OCI-LY1 (cell line): ENCODE results near the gene TMEM222.

Experiments used
- H2AFZ ChIP-seq: fragments of 200-600 bp; sonication (generic), shearing (Covaris generic); 2 replicates; pipeline ENCODE4 v1.6.0; 2014; ENCODE audit warnings: antibody characterized with exemption, mild to moderate bottlenecking, low read length
- H3F3A ChIP-seq: fragments of 200-600 bp; sonication (generic), shearing (Covaris generic); 2 replicates; pipeline ENCODE4 v1.6.0; 2014; ENCODE audit warnings: mild to moderate bottlenecking, antibody characterized with exemption, low read length, moderate library complexity; ENCODE audit not compliant: insufficient read depth
- H3K27ac ChIP-seq: fragments of 200-600 bp; sonication (generic); 2 replicates; pipeline ENCODE4 v1.5.1; 2014; ENCODE audit warnings: low read length, mixed run types, mild to moderate bottlenecking, low read depth; ENCODE audit not compliant: poor library complexity, severe bottlenecking
- H3K27me3 ChIP-seq: fragments of 200-600 bp; sonication (generic); 2 replicates; pipeline ENCODE4 v1.6.0; 2014; ENCODE audit warnings: antibody characterized with exemption, mild to moderate bottlenecking, low read length, moderate library complexity; ENCODE audit not compliant: insufficient read depth
- H3K36me3 ChIP-seq: fragments of 200-600 bp; sonication (generic); 2 replicates; pipeline ENCODE4 v1.6.1; 2014; ENCODE audit warnings: mild to moderate bottlenecking, antibody characterized with exemption, low read length, moderate library complexity, mixed read lengths; ENCODE audit not compliant: insufficient read depth
- H3K4me1 ChIP-seq: fragments of 200-600 bp; sonication (generic); 2 replicates; pipeline ENCODE4 v1.5.1; 2014; ENCODE audit warnings: mild to moderate bottlenecking, low read length, moderate library complexity; ENCODE audit not compliant: insufficient read depth, severe bottlenecking
- H3K4me2 ChIP-seq: fragments of 200-600 bp; sonication (generic), shearing (Covaris generic); 2 replicates; pipeline ENCODE4 v1.6.1; 2014; ENCODE audit warnings: low read length
- H3K4me3 ChIP-seq: fragments of 200-600 bp; sonication (generic); 2 replicates; pipeline ENCODE4 v1.5.1; 2014; ENCODE audit warnings: low read length, low read depth, mild to moderate bottlenecking, mixed read lengths; ENCODE audit not compliant: poor library complexity, severe bottlenecking
- H3K79me2 ChIP-seq: fragments of 200-600 bp; shearing (Covaris generic); 2 replicates; pipeline ENCODE4 v1.6.1; 2016; ENCODE audit warnings: mixed run types, low read length, mixed read lengths; ENCODE audit not compliant: insufficient read depth
- H3K9ac ChIP-seq: fragments of 200-600 bp; sonication (generic), shearing (Covaris generic); 2 replicates; pipeline ENCODE4 v1.6.1; 2014; ENCODE audit warnings: mild to moderate bottlenecking, low read length, mixed read lengths
- H3K9me2 ChIP-seq: fragments of 200-600 bp; sonication (generic), shearing (Covaris generic); 2 replicates; pipeline ENCODE4 v1.6.1; 2014; ENCODE audit warnings: low read depth, mild to moderate bottlenecking, low read length, mixed read lengths
- H3K9me3 ChIP-seq: fragments of 200-600 bp; shearing (Covaris generic); 2 replicates; pipeline ENCODE4 v1.6.1; 2014; ENCODE audit warnings: low read length, mixed read lengths
- H4K20me1 ChIP-seq: fragments of 200-600 bp; sonication (generic), shearing (Covaris generic); 2 replicates; pipeline ENCODE4 v1.6.0; 2016; ENCODE audit warnings: mild to moderate bottlenecking, low read length; ENCODE audit not compliant: insufficient read depth
- CTCF ChIP-seq: fragments of 200-600 bp; sonication (generic), shearing (Covaris generic); IDR thresholded peaks from 2 replicates; pipeline ENCODE4 v1.5.1; 2017; ENCODE audit warnings: mild to moderate bottlenecking, antibody characterized with exemption, low read length, moderate library complexity, mixed read lengths
- EZH2 ChIP-seq: fragments of 200-600 bp; sonication (generic), shearing (Covaris generic); IDR thresholded peaks from 2 replicates; pipeline ENCODE4 v1.8.0; 2017; ENCODE audit warnings: borderline replicate concordance, mixed run types, mild to moderate bottlenecking, antibody characterized with exemption, low read length, moderate library complexity, mixed read lengths

TMEM222 gene

GRCh38 chr1:27368869-27369582 is 47.1 kb downstream of the TMEM222 start:
- no peaks in the 10 kb centered on the region for H3K9me2 ChIP-seq
- H3K9me3 ChIP-seq = no peaks in the 10 kb centered on the region
- H3K4me3 ChIP-seq = no peak overlapping the region
- no peak overlapping the region for H2AFZ ChIP-seq
- no peaks in the 10 kb centered on the region for H3F3A ChIP-seq
- no peak overlapping the region for H3K4me2 ChIP-seq
- no peaks in the 10 kb centered on the region for H3K79me2 ChIP-seq
- no peaks in the 10 kb centered on the region for H3K27me3 ChIP-seq
- H3K4me1 ChIP-seq = peaks cover 22% of the 10 kb centered on the region
- no peaks in the 10 kb centered on the region for H3K36me3 ChIP-seq
- H3K27ac ChIP-seq = no peak overlapping the region
- H4K20me1 ChIP-seq = no peaks in the 10 kb centered on the region
- TF ChIP-seq CTCF (no peak), EZH2 (no peak)
- H3K9ac ChIP-seq = no peak overlapping the region

- no peak overlapping the region for H2AFZ ChIP-seq
- H3K27ac ChIP-seq = no peak overlapping the region
- H3K4me3 ChIP-seq = no peak overlapping the region
- H3K9ac ChIP-seq = no peak overlapping the region
- H3K9me3 ChIP-seq = no peaks in the 10 kb centered on the region
- no peaks in the 10 kb centered on the region for H3K9me2 ChIP-seq
- no peaks in the 10 kb centered on the region for H3K36me3 ChIP-seq
- no peak overlapping the region for H3K4me2 ChIP-seq
- H3F3A ChIP-seq = no peaks in the 10 kb centered on the region
- H3K4me1 ChIP-seq = peaks cover 4% of the 10 kb centered on the region
- H3K79me2 ChIP-seq = no peaks in the 10 kb centered on the region
- 0 out of 2 replicates have a peak, but pooled peaks cover 5% of the 10 kb centered on the region for H3K27me3 ChIP-seq
- no peak for TF ChIP-seq EZH2
- no peak for TF ChIP-seq CTCF
- no peaks in the 10 kb centered on the region for H4K20me1 ChIP-seq
These were observed 50.3 kb downstream of the TMEM222 start for GRCh38 chr1:27372022-27372807.

GRCh38 chr1:27372808-27373690 is 51.1 kb downstream of the TMEM222 start:
- Histone ChIP-seq H3K9ac (no peak overlapping the region), H3K9me3 (no peaks in the 10 kb centered on the region), H4K20me1 (no peaks in the 10 kb centered on the region), H3K27ac (no peak overlapping the region), H3K27me3 (0 out of 2 replicates have a peak, but pooled peaks cover 5% of the 10 kb centered on the region), H3K79me2 (no peaks in the 10 kb centered on the region), H3K9me2 (no peaks in the 10 kb centered on the region), H3K4me3 (no peak overlapping the region), H3K4me1 (peaks cover 4% of the 10 kb centered on the region), H3K36me3 (no peaks in the 10 kb centered on the region), H3K4me2 (no peak overlapping the region), H3F3A (no peaks in the 10 kb centered on the region), H2AFZ (no peak overlapping the region)
- TF ChIP-seq EZH2 (no peak), CTCF (no peak; the same call in 1 of the 2 replicates)
